Bronchial epithelial cell (primary cell): ENCODE measurements around the gene SERINC5. TPM values are rescaled to one million over a fixed set of nuclear protein-coding genes. Genes with fewer than 3 reads are reported as not detected.

ENCODE experiments used
- DNase-seq: peaks from one replicate; pipeline ENCODE4 v3.0.0-alpha.2; 2010; ENCODE audit warnings: low read depth
- FAIRE-seq: peaks from 2 replicates; lab custom pipeline; 2011; peaks lifted over from hg19 to GRCh38; lab: Jason Lieb, UNC
- H3K27me3 ChIP-seq: 2 replicates; pipeline ENCODE4 v1.5.1; 2011; ENCODE audit warnings: low read length; ENCODE audit not compliant: control insufficient read depth, insufficient read depth
- H3K36me3 ChIP-seq: 2 replicates; pipeline ENCODE4 v1.5.1; 2011; ENCODE audit warnings: low read length; ENCODE audit not compliant: control insufficient read depth, insufficient read depth
- H3K4me3 ChIP-seq: 2 replicates; pipeline ENCODE4 v1.5.1; 2011; ENCODE audit warnings: mild to moderate bottlenecking, low read depth, low read length, control low read depth
- total RNA-seq: library from RNA; depleted of rRNA; stranded (reverse); fragments of >200 nt; gene quantifications from 2 replicates; pipeline ENCODE4 v1.2.1, GENCODE V29; 2014
- TF ChIP-seq, protein P1 (sequence below): IDR thresholded peaks from 2 replicates; pipeline ENCODE4 v1.5.1; 2011; ENCODE audit warnings: mild to moderate bottlenecking, moderate library complexity, low read length, control low read depth, inconsistent platforms; ENCODE audit not compliant: insufficient read depth, severe bottlenecking

SERINC5 gene
- total RNA-seq, 1 donor from 2014 or later: 33.4 TPM

DNA sequence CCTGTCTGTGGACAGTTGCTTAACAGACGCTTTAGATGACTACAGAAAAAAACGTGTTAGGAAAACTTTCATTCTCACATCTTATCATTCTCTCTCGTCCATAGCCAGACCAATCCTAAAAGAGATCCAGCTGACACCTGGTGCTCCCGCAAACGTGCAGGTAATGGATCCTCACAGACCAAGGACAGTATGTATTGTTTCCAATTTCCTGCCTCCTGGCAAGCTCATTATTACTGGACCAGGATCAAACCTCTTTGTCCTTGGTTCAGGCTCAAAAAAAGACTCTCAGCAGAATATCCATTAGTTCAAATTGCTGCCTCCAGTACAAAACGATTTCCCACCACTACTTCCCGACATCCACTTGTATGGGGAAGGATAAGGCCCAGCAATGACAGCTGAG, 62.4 kb downstream of the SERINC5 start:
- no peak for FAIRE-seq
- TF ChIP-seq, protein P1, sequence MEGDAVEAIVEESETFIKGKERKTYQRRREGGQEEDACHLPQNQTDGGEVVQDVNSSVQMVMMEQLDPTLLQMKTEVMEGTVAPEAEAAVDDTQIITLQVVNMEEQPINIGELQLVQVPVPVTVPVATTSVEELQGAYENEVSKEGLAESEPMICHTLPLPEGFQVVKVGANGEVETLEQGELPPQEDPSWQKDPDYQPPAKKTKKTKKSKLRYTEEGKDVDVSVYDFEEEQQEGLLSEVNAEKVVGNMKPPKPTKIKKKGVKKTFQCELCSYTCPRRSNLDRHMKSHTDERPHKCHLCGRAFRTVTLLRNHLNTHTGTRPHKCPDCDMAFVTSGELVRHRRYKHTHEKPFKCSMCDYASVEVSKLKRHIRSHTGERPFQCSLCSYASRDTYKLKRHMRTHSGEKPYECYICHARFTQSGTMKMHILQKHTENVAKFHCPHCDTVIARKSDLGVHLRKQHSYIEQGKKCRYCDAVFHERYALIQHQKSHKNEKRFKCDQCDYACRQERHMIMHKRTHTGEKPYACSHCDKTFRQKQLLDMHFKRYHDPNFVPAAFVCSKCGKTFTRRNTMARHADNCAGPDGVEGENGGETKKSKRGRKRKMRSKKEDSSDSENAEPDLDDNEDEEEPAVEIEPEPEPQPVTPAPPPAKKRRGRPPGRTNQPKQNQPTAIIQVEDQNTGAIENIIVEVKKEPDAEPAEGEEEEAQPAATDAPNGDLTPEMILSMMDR: no peak

DNA sequence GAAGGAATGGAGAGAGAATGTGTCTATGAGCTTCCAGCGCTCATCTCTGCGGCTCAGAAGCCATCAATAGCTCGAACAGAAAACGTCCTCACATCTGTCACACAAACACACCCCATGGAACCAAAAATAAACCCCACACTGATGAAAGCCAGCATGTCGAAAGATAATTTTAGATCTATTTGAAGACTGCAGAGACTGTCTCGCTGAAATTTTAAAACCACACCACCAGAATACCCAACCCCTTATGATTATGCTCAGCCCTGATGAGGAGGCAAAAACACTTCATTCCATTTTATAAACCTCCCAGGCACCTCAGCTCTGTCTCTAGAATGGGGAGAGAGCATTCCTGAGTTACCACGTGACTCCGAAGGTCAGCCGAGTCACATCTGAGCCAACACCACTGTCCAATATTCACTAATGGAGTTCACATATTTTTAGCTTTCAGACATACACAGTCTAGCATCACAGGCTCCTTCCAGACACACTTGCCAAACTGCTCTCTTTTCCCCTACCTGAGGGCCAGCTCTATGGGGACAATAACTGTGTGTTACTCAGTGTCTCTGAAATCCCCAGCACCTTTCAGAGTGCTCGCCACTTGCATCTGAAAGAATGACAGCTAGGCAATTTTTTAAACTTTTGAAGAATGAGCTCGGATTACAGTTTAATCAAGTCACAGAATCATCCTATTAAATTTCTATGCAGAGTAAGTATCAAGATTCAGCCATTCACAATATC, 63.2 kb downstream of the SERINC5 start:
- FAIRE-seq (no peak), DNase-seq (no peak)
- Histone ChIP-seq H3K36me3 (no peaks in the 10 kb centered on the region), H3K4me3 (no peak overlapping the region), H3K27me3 (no peaks in the 10 kb centered on the region)
- TF ChIP-seq, protein P1: no peak

More for the DNA sequence above, 62.4 kb downstream of the SERINC5 start:
- Histone ChIP-seq H3K36me3 (peaks cover under 1% of the 10 kb centered on the region), H3K27me3 (no peaks in the 10 kb centered on the region), H3K4me3 (no peak overlapping the region)
- no peak for DNase-seq

DNA sequence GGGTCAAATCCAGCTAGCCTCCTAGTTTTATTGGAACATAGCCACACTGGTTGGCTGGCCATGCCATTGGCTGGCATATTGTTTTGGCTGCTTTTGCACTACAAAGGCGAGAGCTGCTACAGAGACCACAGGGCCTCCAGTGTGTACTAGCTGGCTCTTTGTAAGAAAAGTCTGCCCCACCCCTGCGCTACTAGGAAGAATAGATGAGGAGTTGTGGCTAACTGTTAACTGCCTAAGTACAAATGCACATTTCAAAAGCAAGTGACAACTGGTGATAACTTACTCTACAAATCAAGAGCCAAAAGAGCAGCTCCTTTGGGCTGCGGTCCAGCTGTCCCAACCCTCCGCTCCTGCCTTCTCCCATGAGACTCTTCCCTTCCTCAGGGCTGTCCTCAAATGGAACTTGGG, 63.9 kb downstream of the SERINC5 start:
- DNase-seq (no peak), FAIRE-seq (no peak)
- H3K4me3 ChIP-seq: no peak overlapping the region
- H3K27me3 ChIP-seq: no peaks in the 10 kb centered on the region
- TF ChIP-seq, protein P1: no peak
- H3K36me3 ChIP-seq: no peaks in the 10 kb centered on the region

DNA sequence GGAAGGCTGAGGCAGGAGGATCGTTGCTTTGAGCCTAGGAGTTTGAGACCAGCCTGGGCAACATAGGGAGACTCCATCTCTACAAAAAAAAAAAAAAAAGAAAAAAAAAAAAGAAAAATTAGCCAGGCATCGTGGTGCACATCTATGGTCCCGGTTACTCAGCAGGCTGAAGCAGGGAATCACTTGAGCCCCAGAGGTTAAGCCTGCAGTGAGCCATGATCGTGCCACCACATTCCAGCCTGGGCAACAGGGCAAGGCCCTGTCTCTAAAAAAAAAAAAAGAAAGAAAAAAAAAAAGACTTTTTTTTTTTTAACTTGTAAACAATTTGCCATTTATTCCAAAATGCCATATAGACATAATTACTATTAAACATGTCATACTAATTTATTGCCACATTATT, 64.5 kb downstream of the SERINC5 start:
- Histone ChIP-seq H3K36me3 (no peaks in the 10 kb centered on the region), H3K4me3 (no peak overlapping the region), H3K27me3 (no peaks in the 10 kb centered on the region)
- DNase-seq: no peak
- TF ChIP-seq, protein P1: no peak
- FAIRE-seq: no peak

DNA sequence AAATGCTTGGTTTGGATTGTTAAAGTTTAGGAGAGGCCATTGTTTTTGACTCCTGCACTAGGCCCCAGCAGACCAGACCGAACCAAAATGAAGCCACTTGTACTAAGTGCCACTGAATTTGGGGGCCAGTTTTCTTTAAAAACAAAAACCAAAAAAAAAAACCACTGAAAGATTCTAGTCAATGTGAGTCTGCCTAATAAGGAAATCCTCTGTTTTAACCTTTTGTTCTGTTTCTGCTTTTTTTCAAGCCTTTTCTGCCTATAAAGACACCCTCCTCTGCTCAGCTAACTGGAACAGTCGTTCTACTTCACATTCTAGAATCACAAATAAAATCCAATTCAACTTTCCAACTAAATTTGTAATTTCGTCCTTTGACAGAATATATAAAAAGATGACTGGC, 64.9 kb downstream of the SERINC5 start:
- FAIRE-seq (no peak), DNase-seq (no peak)
- no peaks in the 10 kb centered on the region for H3K36me3 ChIP-seq
- no peaks in the 10 kb centered on the region for H3K27me3 ChIP-seq
- H3K4me3 ChIP-seq: no peak overlapping the region
- TF ChIP-seq, protein P1: no peak

DNA sequence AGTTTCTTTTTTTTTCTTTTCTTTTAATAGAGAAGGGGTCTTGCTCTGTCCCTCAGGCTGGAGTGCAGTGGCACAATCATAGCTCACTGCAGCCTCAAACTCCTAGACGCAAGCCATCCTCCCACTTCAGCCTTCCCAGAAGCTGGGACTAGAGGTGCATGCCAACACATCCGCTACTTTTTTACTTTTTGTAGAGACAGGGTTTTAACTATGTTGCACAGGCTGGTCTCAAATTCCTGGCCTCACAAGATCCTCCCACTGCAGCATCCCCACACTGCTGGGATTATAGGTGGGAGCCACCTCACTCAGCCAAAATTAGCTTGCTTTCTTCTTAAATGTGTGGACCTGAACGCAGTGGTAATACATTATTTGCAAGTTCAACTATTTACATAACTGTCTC, 66.1 kb downstream of the SERINC5 start:
- Histone ChIP-seq H3K4me3 (no peak overlapping the region), H3K36me3 (no peaks in the 10 kb centered on the region), H3K27me3 (no peaks in the 10 kb centered on the region)
- TF ChIP-seq, protein P1: no peak
- FAIRE-seq (no peak), DNase-seq (no peak)
